Activated effector memory CD4-positive, alpha-beta T cell treated with anti-CD3 and anti-CD28 coated beads, Interleukin-2, amount 50 U/mL, for 16 hours (primary cell): Measurements from ENCODE around the gene MDN1.
"Not testable (repeated sequence)": the region's sequence is repeated elsewhere in the genome, so short reads cannot be mapped to it uniquely, and the experiment has no call there.

Experiments
- DNase-seq: peaks from one replicate; pipeline ENCODE4 v3.0.0-alpha.2; 2020

The MDN1 gene

DNA sequence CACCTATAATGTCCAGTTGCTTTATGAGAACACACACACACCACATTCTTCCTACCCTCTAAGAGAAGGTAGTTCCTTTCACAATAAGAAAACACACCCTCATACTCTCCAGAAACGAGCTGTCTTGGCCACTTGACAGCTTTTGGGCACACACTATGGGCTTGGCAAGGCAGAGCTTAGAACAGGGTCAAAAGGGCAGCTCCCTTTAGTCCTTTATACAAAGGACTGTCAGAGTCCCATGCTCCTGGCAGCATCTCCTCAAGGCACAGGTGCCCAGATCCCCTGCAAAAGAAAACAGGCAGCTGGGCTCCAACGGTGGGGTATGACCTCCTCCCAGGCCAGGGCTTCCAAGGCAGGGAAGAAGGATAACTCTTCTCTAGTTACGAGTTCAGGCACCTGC lies 176.2 kb downstream of the MDN1 start:
- DNase-seq = no peak

GRCh38 chr6:89642956-89643355 lies 176.6 kb downstream of the MDN1 start:
- no peak for DNase-seq

DNA sequence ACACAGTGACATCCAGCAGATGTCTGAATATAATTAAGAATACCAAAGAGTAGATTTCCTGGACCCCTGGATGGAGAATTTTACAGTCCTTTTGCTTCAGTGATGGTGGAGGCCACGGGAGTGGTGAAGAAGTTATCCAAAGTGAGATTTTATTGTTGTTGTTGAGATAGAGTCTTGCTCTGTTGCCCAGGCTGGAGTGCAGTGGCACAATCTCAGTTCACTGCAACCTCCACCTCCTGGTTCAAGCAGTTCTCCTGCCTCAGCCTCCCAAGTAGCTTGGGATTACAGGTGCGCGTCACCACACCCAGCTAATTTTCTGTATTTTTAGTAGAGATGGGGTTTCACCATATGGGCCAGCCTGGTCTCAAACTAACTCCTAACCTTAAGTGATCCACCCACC lies 178.0 kb downstream of the MDN1 start:
- not testable (repeated sequence) for DNase-seq

DNA sequence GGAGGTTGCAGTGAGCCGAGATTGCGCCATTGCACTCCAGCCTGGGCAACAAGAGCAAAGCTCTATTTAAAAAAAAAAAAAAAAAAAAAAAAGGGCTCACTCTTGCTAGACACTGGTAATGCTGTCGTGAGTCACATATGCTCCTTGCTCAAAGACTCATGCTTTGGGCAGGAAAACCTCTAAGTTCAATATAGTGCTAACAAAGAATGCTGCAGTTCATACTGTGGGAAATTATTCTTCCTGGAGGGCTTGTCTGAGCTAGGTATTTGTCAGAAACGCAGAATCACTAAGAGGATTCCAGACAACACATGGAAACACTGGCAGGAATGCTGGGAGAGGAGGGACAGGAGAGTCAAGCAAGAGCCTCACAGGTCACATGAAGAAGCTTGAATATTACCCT lies 178.8 kb downstream of the MDN1 start:
- no peak for DNase-seq

- peak; percentile 97 for DNase-seq
These were observed 181.0 kb downstream of the MDN1 start, which contains the start of gene LYRM2 for GRCh38 chr6:89638320-89639195. LYRM2 (minus strand) TSS chr6:89638747; CDS start chr6:89638716, 31 bp downstream.

DNA sequence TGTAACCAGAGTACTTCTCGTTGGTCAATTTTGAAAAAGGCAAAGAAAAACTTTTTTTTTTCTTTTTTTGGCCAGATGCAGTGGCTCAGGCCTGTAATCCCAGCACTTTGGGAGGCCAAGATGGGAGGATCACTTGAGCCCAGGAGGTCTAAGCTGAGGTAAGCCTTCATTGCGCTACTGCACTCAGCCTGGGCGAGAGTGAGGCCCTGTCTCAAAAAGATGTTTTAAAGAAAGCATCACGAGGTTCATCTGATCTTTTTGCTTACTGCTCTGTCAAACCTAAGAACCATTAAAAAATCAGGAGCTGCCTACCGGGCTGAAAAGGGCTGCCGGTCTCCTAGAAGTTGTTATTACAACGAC lies 181.7 kb downstream of the MDN1 start:
- no peak for DNase-seq

DNA sequence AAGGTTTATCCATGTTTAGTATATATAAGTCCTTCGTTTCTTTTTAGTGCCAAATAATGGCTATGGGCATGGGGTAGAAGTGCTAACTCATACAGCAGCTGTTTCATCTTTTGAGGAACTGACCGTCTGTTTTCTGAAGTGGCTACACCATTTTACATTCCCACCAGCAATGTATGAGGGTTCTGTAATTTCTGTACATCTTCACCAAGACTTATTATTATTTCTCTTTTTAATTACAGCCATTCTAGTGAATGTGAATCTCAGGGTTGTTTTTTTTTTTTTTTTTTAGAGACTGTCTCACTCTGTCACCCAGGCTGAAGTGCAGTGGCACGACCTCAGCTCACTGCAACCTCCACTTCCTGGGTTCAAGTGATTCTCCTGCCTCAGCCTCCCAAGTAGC lies 183.2 kb downstream of the MDN1 start:
- not testable (repeated sequence) for DNase-seq

GRCh38 chr6:89630488-89630887 lies 189.1 kb downstream of the MDN1 start:
- no peak for DNase-seq

DNA sequence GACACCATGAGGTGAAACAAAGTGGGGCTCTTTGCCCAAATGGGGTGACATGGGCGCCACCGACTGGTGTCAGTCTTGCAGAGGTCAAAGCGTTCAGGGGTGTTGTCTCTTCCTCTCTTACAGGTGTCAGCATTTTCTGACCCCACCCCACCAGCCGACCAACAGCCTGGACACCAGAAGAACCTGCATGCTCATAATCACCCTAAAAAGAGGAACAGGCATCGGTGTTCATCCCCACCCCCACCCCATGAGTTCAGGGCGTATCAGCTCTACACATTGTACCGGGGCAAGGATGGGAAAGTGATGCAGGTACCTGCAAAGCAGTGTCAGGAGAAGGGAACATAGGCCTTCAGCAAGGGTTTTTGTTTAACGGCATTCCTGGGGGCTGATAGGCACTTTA lies 195.8 kb downstream of the MDN1 start:
- DNase-seq = no peak

DNA sequence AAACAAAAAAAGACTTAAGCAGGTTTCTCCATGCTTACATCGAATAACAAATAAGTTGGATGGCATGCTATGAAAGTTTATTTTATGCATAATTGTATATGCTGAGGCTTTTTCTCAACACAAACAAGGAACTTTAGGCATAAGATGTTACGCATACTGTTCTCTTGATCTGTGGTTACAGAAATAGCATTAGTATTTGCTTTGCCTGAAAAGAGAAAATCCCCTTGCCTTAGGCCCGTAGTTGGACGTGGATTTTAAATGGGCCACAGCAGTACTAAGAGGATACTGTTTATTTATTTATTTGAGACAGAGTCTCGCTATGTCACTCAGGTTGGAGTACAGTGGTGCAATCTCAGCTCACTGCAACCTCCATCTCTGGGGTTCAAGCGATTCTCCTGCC lies 200.0 kb downstream of the MDN1 start:
- DNase-seq = no peak

- peak; percentile 14 for DNase-seq
These were observed 201.6 kb downstream of the MDN1 start for GRCh38 chr6:89618026-89618425.

DNA sequence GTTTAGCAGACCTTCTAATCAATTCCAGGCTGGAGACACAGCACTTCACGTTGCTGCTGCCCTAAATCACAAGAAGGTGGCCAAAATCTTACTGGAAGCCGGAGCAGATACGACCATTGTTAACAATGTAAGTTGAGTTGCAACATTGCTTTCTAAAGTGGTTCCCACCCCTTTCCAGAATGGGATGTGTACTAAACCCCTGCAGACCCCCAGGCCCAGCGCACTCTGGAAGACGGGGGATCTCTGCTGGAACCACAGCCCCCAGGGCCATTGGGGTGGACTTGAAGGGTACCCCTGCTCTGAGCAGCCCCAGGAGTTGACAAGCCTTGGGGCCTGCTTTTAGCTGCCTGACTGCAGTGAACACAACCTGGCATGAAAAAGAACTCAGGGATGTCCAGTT lies 203.1 kb downstream of the MDN1 start:
- peak; percentile 25 for DNase-seq

DNA sequence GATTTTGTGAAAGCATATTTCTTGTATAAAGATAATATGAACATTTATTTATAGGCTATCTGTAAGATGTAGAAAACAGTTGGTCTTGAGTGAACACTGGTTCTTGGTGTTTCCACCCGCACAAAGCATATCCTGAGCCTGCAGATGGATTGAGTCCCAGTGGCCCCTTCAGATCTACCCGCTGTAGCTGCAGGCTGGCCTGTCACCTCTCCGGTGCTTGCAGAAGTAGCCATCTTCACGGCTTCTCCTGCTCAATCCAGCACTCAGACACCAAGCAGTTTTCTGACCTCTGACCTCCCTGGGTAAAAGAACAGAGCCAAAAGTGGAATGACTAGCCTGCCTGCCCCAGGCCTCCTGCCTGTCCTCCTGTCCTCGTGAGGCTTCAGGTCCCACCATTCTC lies 203.7 kb downstream of the MDN1 start:
- no peak for DNase-seq

DNA sequence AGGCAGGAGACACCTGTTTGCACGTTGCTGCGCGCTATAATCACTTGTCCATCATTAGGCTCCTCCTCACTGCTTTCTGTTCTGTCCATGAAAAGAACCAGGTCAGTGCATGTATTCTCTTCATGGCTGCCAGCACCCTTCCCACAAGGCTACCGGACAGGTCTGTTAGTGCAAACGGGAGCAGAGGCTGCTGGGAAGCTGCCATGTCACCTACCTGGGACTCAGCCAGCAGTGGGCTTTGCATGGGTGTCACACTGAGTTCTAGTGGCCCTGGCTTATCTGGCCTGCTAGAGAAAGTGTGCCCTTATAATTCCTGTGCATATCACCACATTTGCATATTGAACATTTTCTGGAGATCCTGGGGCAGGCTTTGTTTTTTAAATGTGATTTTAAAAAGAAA lies 205.8 kb downstream of the MDN1 start:
- peak; percentile 33 for DNase-seq

GRCh38 chr6:89612121-89612520 lies 207.5 kb downstream of the MDN1 start:
- peak; percentile 42 for DNase-seq

- no peak for DNase-seq
These were observed 207.9 kb downstream of the MDN1 start for GRCh38 chr6:89611666-89612065.

DNA sequence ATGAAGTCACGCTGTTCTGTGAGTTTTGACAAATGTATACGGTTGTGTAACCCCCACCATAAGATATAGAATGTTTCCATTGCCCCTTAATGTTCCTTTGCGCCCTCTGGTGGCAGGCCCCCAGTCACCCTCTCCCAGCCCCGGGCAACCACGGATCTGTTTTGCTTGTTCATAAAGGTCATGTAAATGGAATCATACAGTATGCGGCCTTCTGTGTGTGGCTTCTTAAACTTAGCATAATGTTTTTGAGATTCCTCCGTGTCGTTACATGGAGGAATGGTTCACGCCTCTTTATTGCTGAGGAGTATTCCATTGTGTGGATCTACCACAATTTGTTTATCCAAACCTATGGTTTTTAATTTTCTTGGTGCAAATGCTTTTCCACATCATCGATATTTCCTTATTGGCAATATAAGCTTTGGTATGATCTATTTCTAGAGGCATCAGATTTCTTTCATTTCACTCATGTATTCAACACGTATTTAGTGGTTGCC lies 209.4 kb downstream of the MDN1 start:
- DNase-seq = peak; percentile 90

DNA sequence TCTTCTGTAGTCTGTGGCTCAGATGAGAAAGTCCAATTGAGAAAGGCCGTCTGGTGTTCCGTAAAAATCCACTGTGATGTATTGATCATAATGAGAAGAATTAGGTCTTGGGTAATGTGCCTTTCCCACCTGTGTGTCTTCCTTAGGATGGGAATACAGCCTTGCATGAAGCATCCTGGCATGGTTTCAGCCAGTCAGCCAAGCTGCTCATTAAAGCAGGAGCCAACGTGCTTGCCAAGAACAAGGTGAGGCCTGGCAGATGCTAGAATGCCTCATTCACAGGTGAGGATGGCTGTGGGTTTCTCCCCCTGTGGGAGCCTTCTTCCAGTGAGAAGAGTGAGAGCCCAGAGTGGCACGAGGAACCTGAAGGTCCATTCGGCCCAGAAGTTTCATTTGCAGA lies 213.7 kb downstream of the MDN1 start:
- peak; percentile 27 for DNase-seq

DNA sequence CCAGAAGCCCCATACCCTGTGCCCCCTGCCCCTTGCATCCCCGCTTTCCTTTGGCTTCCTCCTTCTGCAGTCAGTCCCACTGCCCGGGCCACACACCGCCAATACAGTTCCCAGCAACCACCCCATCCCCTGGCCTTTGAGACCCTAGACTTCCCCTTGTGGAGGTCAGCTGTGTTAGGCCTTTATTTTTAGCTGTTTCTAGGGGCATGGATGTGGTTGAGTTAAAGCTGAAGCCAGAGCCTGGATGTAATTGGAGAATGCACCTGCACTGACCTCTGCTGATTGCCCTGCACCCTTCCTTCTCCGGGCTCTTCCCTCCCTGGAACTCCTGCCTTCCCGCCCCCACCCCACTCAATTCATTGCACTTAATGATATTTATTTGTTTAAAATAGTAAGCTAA lies 214.9 kb downstream of the MDN1 start:
- DNase-seq = peak; percentile 48

DNA sequence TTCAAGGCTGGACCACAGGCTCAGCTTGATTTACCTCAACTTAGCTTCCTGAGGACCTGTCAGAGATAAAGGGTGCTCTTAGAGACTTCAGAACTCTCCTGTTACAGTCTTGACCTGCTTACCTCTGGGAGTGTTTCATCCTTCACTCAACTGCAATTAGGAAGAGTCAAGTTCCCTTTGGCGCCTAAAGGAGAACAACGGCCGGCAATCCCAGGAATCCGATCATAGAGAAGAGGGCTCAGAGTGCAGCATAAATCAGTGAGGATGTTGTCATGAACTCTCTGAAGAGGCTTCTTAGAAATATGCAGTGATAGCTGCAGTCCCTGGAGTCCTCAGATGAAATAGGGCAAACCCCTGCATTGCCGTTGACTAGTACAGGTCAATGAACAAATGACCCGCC lies 217.4 kb downstream of the MDN1 start:
- DNase-seq = no peak

DNA sequence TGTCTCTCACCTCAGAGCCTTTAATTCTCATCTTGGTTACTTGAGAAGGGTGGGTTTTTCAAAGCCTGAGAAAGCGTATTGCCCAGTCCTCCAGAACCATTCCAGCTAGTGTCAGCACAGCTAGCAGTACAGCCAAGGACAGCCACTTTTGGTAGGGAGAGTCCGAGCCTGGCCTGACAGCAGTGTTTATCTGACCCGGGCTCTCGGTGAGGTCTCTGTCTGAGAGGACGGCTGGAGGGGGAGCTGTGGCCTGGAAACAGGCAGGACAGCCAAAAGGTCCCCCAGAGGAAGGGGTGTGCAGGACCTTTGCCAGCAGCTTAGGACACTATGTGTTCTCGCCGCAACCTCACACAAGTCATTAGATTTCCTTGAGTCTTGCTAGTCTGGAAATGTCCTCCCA lies 219.9 kb downstream of the MDN1 start:
- DNase-seq = peak; percentile 10

GRCh38 chr6:89597988-89598387 lies 221.6 kb downstream of the MDN1 start:
- DNase-seq = no peak

- DNase-seq = peak; percentile 5
These were observed 222.2 kb downstream of the MDN1 start for GRCh38 chr6:89597372-89597771.

DNA sequence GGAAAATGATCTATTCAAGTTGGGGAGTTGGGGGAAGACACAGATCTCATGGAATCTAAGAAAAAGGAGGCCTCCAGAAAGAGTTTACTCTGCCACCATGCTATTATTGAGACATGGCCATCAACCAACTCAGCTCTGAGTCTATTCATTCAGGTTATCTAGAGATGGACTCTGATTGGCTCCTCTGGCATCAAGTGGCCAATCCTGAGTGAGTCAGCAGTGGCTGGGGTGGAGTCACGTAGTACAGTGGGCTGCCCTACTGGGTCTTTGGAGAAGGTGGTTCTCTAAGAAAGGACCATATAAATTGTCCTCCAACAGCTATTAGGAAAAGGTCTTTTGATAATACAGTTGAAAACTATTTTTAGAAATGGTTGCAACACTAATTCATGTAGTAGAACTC lies 223.1 kb downstream of the MDN1 start:
- DNase-seq = no peak

DNA sequence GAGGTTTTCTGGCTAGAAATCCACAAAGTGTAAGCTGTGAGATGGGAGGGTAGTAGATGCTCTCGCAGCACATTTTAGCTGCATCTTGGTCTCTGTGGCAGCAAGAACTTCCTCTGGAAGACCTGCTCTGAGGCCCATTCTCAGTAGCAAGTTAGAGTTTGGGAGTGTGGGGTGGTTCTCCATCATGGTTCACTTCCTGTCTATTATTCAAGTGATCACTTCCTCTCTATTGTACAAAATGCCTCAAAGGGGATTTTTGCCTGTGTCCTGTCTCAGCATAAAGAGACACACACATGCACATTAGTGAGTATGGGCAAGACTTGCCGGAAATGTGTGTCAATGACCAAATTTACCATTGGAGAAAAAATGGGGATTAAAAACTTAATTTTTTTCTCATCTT lies 223.5 kb downstream of the MDN1 start:
- DNase-seq = no peak
